Stimulated activated CD8-positive, alpha-beta memory T cell treated with anti-CD3 and anti-CD28 coated beads, Interleukin-7, amount 100 ng/mL, for 48 hours (primary cell): Measurements from ENCODE around the gene LPIN3.

ENCODE experiments used
- DNase-seq, 2 donors: peaks; one replicate each; pipeline ENCODE4 v3.0.0-alpha.2; 2020; ENCODE audit warnings: low read depth in 1 of 2; ENCODE audit errors: extremely low read depth in 1 of 2

Gene LPIN3

GRCh38 chr20:41349266-41349665 lies 8.6 kb downstream of the LPIN3 start:
- no peak for DNase-seq

- no peak for DNase-seq
These were observed 9.3 kb downstream of the LPIN3 start for GRCh38 chr20:41349943-41350342.

- no peak for DNase-seq
These were observed 9.9 kb downstream of the LPIN3 start for GRCh38 chr20:41350408-41350962.

GRCh38 chr20:41352106-41352505 lies 11.5 kb downstream of the LPIN3 start:
- no peak for DNase-seq

GRCh38 chr20:41352666-41353065 lies 12.0 kb downstream of the LPIN3 start:
- DNase-seq, result no peak

GRCh38 chr20:41353530-41353929 lies 12.9 kb downstream of the LPIN3 start:
- no peak for DNase-seq

- DNase-seq, result no peak
These were observed 14.6 kb downstream of the LPIN3 start for GRCh38 chr20:41355192-41355591.

GRCh38 chr20:41355598-41356203 lies 15.1 kb downstream of the LPIN3 start:
- DNase-seq, result no peak

GRCh38 chr20:41356951-41357350 lies 16.3 kb downstream of the LPIN3 start:
- DNase-seq, result no peak

GRCh38 chr20:41357424-41358163 lies 17.0 kb downstream of the LPIN3 start:
- no peak for DNase-seq

GRCh38 chr20:41358230-41358629 lies 17.6 kb downstream of the LPIN3 start:
- DNase-seq, result no peak

- no peak for DNase-seq
These were observed 18.1 kb downstream of the LPIN3 start for GRCh38 chr20:41358717-41359116.

GRCh38 chr20:41359541-41360011 lies 19.0 kb downstream of the LPIN3 start:
- no peak for DNase-seq

GRCh38 chr20:41360831-41361756 lies 20.5 kb downstream of the LPIN3 start:
- DNase-seq, result no peak

- no peak for DNase-seq
These were observed 21.4 kb downstream of the LPIN3 start for GRCh38 chr20:41361757-41362747.

GRCh38 chr20:41362748-41363140 lies 22.1 kb downstream of the LPIN3 start:
- DNase-seq, result no peak

- no peak for DNase-seq
These were observed 23.0 kb downstream of the LPIN3 start for GRCh38 chr20:41363601-41364000.

GRCh38 chr20:41364236-41364855 lies 23.7 kb downstream of the LPIN3 start:
- no peak for DNase-seq

GRCh38 chr20:41364967-41365765 lies 24.5 kb downstream of the LPIN3 start:
- no peak for DNase-seq
